Breast epithelium (tissue), 4 donors: ENCODE results near the gene PIP5K1B. TPM values are rescaled to one million over a fixed set of nuclear protein-coding genes. Genes with fewer than 3 reads are reported as not detected.
A peak's percentile ranks its signal among the peaks of the same experiment; 100 is the strongest.

Experiments used
- DNase-seq, 2 donors: peaks; one replicate each; pipeline ENCODE4 v3.0.0-alpha.2; 2019; ENCODE audit warnings: low spot score in 2 of 2
- H3K27ac ChIP-seq, 2 donors: fragments of 200-600 bp; sonication (generic) in 1 of 2; one replicate each; pipeline ENCODE4 v1.5.1; 2016 to 2019; ENCODE audit warnings: mild to moderate bottlenecking in 1 of 2
- H3K27me3 ChIP-seq, 2 donors: fragments of 200-600 bp; sonication (generic) in 1 of 2; one replicate each; pipeline versions ENCODE4 v1.5.1 to v1.6.0; 2017 to 2019; ENCODE audit warnings: control low read depth in 1 of 2, mild to moderate bottlenecking in 1 of 2
- H3K36me3 ChIP-seq: fragments of 200-600 bp; one replicate; pipeline ENCODE4 v1.5.1; 2019
- H3K4me1 ChIP-seq, 2 donors: fragments of 200-600 bp; sonication (generic); one replicate each; pipeline ENCODE4 v1.5.1; 2016 to 2019; ENCODE audit warnings: control low read depth in 1 of 2
- H3K4me3 ChIP-seq, 3 donors: fragments of 200-600 bp; sonication (generic); 1 replicate in 2 of 3; 2 replicates in 1 of 3; pipeline ENCODE4 v1.5.1; 2016 to 2019; ENCODE audit warnings: mild to moderate bottlenecking in 3 of 3, moderate library complexity in 2 of 3
- H3K9me3 ChIP-seq, 2 donors: fragments of 200-600 bp; sonication (generic) in 1 of 2; one replicate each; pipeline ENCODE4 v1.5.1; 2016 to 2019; ENCODE audit warnings: control low read depth in 1 of 2
- CTCF ChIP-seq, 3 donors: fragments of 450-650 bp; IDR thresholded peaks; one replicate each; pipeline ENCODE4 v1.5.1; 2016 to 2017; ENCODE audit warnings: antibody characterized with exemption in 3 of 3, mild to moderate bottlenecking in 3 of 3, moderate library complexity in 3 of 3
- POLR2A ChIP-seq: fragments of 450-650 bp; IDR thresholded peaks from one replicate; pipeline ENCODE4 v1.6.1; 2016; ENCODE audit warnings: antibody characterized with exemption, mild to moderate bottlenecking, moderate library complexity
- POLR2AphosphoS5 ChIP-seq, 3 donors: sonication (generic); formaldehyde crosslinking; IDR thresholded peaks; one replicate each; pipeline ENCODE4 v1.6.1; 2017; ENCODE audit warnings: antibody characterized with exemption in 3 of 3
- intact Hi-C: fragments of 100-400 bp; cut with DNase I; formaldehyde crosslinking; loops from one replicate; pipeline ENCODE4 v1.15.1; 2023; ENCODE audit warnings: low total_unique reads
- total RNA-seq, 3 donors: library from RNA; depleted of rRNA; stranded (reverse); fragments of >200 nt; gene quantifications; one replicate each; pipeline ENCODE4 v1.1.0, GENCODE V29; 2016

Gene PIP5K1B
- total RNA-seq, 3 donors from 2014 or later: 0.80 to 11.1 (median 9.8) TPM

GRCh38 chr9:68963416-68963815 lies 258.4 kb downstream of the PIP5K1B start:
- no peak for TF ChIP-seq POLR2A
- TF ChIP-seq POLR2AphosphoS5 (IDR thresholded peaks at IDR 0.05): no peak
- TF ChIP-seq CTCF (IDR thresholded peaks at IDR 0.05): no peak
- Histone ChIP-seq H3K4me3 (no peak overlapping the region), H3K27me3 (no peaks in the 10 kb centered on the region), H3K27ac (no peak overlapping the region), H3K9me3 (no peaks in the 10 kb centered on the region), H3K4me1 (no peaks in the 10 kb centered on the region), H3K36me3 (no peaks in the 10 kb centered on the region)
- no peak for DNase-seq
- intact Hi-C loops: no loop called here

- H3K9me3 ChIP-seq: no peaks in the 10 kb centered on the region
- H3K36me3 ChIP-seq: no peaks in the 10 kb centered on the region
- peak overlapping the region; percentile 8 to 52 for H3K27ac ChIP-seq
- H3K4me1 ChIP-seq: no peaks in the 10 kb centered on the region
- H3K4me3 ChIP-seq: no peak overlapping the region
- no peaks in the 10 kb centered on the region for H3K27me3 ChIP-seq
- DNase-seq: no peak
- intact Hi-C loops: no loop called here
- no peak for TF ChIP-seq POLR2AphosphoS5 (IDR thresholded peaks at IDR 0.05)
- no peak for TF ChIP-seq CTCF (IDR thresholded peaks at IDR 0.05)
- no peak for TF ChIP-seq POLR2A
These were observed 259.1 kb downstream of the PIP5K1B start for GRCh38 chr9:68964102-68964541.

- intact Hi-C loops: no loop called here
- Histone ChIP-seq H3K36me3 (no peaks in the 10 kb centered on the region), H3K27me3 (no peaks in the 10 kb centered on the region), H3K4me3 (no peak overlapping the region), H3K4me1 (no peaks in the 10 kb centered on the region), H3K27ac (peak overlapping the region in 1 of 2 donors; percentile 52), H3K9me3 (no peaks in the 10 kb centered on the region)
- TF ChIP-seq POLR2AphosphoS5 (IDR thresholded peaks at IDR 0.05) (no peak), POLR2A (no peak), CTCF (IDR thresholded peaks at IDR 0.05) (no peak)
- no peak for DNase-seq
These were observed 259.7 kb downstream of the PIP5K1B start for GRCh38 chr9:68964765-68965164.

- Histone ChIP-seq H3K36me3 (no peaks in the 10 kb centered on the region), H3K4me1 (no peaks in the 10 kb centered on the region), H3K9me3 (no peaks in the 10 kb centered on the region), H3K27me3 (no peaks in the 10 kb centered on the region), H3K4me3 (no peak overlapping the region), H3K27ac (no peak overlapping the region)
- intact Hi-C loops: no loop called here
- TF ChIP-seq POLR2A: no peak
- TF ChIP-seq CTCF (IDR thresholded peaks at IDR 0.05): no peak
- TF ChIP-seq POLR2AphosphoS5 (IDR thresholded peaks at IDR 0.05): no peak
- DNase-seq: no peak
These were observed 261.5 kb downstream of the PIP5K1B start for GRCh38 chr9:68966496-68966944.

GRCh38 chr9:68967800-68968199 lies 262.8 kb downstream of the PIP5K1B start:
- DNase-seq: no peak
- intact Hi-C loops: no loop called here

More at GRCh38 chr9:68967800-68968199, 262.8 kb downstream of the PIP5K1B start:
- Histone ChIP-seq H3K27me3 (no peaks in the 10 kb centered on the region), H3K36me3 (no peaks in the 10 kb centered on the region), H3K27ac (no peak overlapping the region), H3K4me3 (no peak overlapping the region), H3K4me1 (no peaks in the 10 kb centered on the region), H3K9me3 (no peaks in the 10 kb centered on the region)
- no peak for TF ChIP-seq POLR2A
- no peak for TF ChIP-seq POLR2AphosphoS5 (IDR thresholded peaks at IDR 0.05)
- no peak for TF ChIP-seq CTCF (IDR thresholded peaks at IDR 0.05)
